ENCODE results near the gene TTYH3. TPM values are rescaled to one million over a fixed set of nuclear protein-coding genes. Genes with fewer than 3 reads are reported as not detected.

TTYH3 gene
- total RNA-seq, 1 donor from 2014 or later, result 170 TPM

- no peak overlapping the region for H3K27ac Mint-ChIP-seq
- H3K36me3 Mint-ChIP-seq (ENCODE audit: insufficient read depth), result no peaks in the 10 kb centered on the region
- H3K4me1 Mint-ChIP-seq (ENCODE audit: low read depth), result no peaks in the 10 kb centered on the region
- no peak for TF ChIP-seq CTCF (IDR thresholded peaks at IDR 0.05; ENCODE audit: unreplicated experiment)
- no peak overlapping the region for H3K4me3 Mint-ChIP-seq (ENCODE audit: low read depth)
- no peak for DNase-seq (ENCODE audit: low spot score, unreplicated experiment)
- peaks cover 6% of the 10 kb centered on the region for H3K27me3 Mint-ChIP-seq
- H3K9me3 Mint-ChIP-seq (ENCODE audit: low read depth), result no peaks in the 10 kb centered on the region
Measured at GRCh38 chr7:2680256-2680655, 48.5 kb downstream of the TTYH3 start.

GRCh38 chr7:2680792-2681490 lies 49.2 kb downstream of the TTYH3 start:
- H3K4me3 Mint-ChIP-seq (ENCODE audit: low read depth), result no peak overlapping the region
- TF ChIP-seq CTCF (IDR thresholded peaks at IDR 0.05; ENCODE audit: unreplicated experiment), result peak; percentile 67
- H3K4me1 Mint-ChIP-seq (ENCODE audit: low read depth), result no peaks in the 10 kb centered on the region

GRCh38 chr7:2681929-2682799 lies 50.4 kb downstream of the TTYH3 start:
- Mint-ChIP-seq H3K9me3 (ENCODE audit: low read depth) (no peaks in the 10 kb centered on the region), H3K4me3 (ENCODE audit: low read depth) (no peak overlapping the region), H3K27me3 (peaks cover 15% of the 10 kb centered on the region), H3K36me3 (ENCODE audit: insufficient read depth) (no peaks in the 10 kb centered on the region), H3K4me1 (ENCODE audit: low read depth) (no peaks in the 10 kb centered on the region), H3K27ac (no peak overlapping the region)
- DNase-seq (ENCODE audit: low spot score, unreplicated experiment), result no peak
- no peak for TF ChIP-seq CTCF (IDR thresholded peaks at IDR 0.05; ENCODE audit: unreplicated experiment)

More at GRCh38 chr7:2680792-2681490, 49.2 kb downstream of the TTYH3 start:
- H3K27me3 Mint-ChIP-seq, result peaks cover 8% of the 10 kb centered on the region
- no peak overlapping the region for H3K27ac Mint-ChIP-seq
- no peaks in the 10 kb centered on the region for H3K9me3 Mint-ChIP-seq (ENCODE audit: low read depth)
- no peaks in the 10 kb centered on the region for H3K36me3 Mint-ChIP-seq (ENCODE audit: insufficient read depth)
- no peak for DNase-seq (ENCODE audit: low spot score, unreplicated experiment)

DNA sequence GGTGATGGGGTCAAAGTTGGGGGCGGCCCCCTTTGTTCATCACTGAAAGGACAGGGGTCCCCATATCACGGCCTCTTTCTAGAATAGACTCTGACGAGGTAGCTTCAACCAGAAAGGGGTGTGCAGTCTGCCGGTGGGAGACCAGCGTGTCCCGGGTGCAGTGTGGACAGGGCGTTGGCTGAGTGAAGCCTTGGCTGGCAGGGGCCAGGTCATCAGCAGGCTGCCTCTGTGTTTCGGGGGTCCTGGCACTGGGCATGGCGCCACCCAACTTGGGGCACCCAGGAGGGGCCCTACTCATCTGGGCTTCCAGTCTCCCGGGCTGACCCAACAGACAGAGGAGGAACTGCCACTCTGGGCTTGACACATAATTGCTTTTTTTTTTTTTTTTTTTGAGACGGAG lies 52.7 kb downstream of the TTYH3 start:
- no peak for DNase-seq (ENCODE audit: low spot score, unreplicated experiment)
- Mint-ChIP-seq H3K36me3 (ENCODE audit: insufficient read depth) (no peaks in the 10 kb centered on the region), H3K4me3 (ENCODE audit: low read depth) (no peak overlapping the region), H3K27ac (no peak overlapping the region), H3K27me3 (peaks cover 30% of the 10 kb centered on the region), H3K9me3 (ENCODE audit: low read depth) (no peaks in the 10 kb centered on the region), H3K4me1 (ENCODE audit: low read depth) (no peaks in the 10 kb centered on the region)
- TF ChIP-seq CTCF (IDR thresholded peaks at IDR 0.05; ENCODE audit: unreplicated experiment), result no peak

DNA sequence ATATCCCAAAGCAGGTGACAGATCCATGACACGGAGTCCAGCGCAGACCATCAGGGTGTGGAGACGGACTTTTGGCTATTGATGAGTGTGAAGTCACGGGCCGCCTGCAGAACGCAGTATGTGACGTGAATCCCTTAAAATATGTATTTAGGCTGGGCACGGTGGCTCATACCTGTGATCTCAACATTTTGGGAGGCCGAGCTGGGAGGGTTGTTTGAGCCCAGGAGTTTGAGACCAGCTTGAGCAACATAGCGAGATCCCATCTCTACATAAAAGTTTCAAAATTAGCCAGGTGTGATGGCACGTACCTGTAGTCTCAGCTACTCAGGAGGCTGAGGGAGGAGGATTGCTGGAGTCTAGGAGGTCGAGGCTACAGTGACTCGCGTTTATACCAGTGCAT lies 54.3 kb downstream of the TTYH3 start:
- H3K4me1 Mint-ChIP-seq (ENCODE audit: low read depth), result no peaks in the 10 kb centered on the region
- no peak for DNase-seq (ENCODE audit: low spot score, unreplicated experiment)
- H3K27ac Mint-ChIP-seq, result no peak overlapping the region
- no peak for TF ChIP-seq CTCF (IDR thresholded peaks at IDR 0.05; ENCODE audit: unreplicated experiment)
- H3K9me3 Mint-ChIP-seq (ENCODE audit: low read depth), result no peaks in the 10 kb centered on the region
- H3K27me3 Mint-ChIP-seq, result peaks cover 41% of the 10 kb centered on the region
- H3K4me3 Mint-ChIP-seq (ENCODE audit: low read depth), result no peak overlapping the region
- H3K36me3 Mint-ChIP-seq (ENCODE audit: insufficient read depth), result no peaks in the 10 kb centered on the region

All from progenitor cell of endocrine pancreas (in vitro differentiated cells).